ENCODE measurements around the gene PLPPR1. TPM values are rescaled to one million over a fixed set of nuclear protein-coding genes. Genes with fewer than 3 reads are reported as not detected.
A peak's percentile ranks its signal among the peaks of the same experiment; 100 is the strongest.
"Not testable (repeated sequence)": the region's sequence is repeated elsewhere in the genome, so short reads cannot be mapped to it uniquely, and the experiment has no call there.

Gene PLPPR1
- total RNA-seq, 2 experiments from 2014 or later, result not detected

- Mint-ChIP-seq H3K9me3 (ENCODE audit: low read depth) (no peaks in the 10 kb centered on the region), H3K27ac (no peak overlapping the region)
- CTCF ChIA-PET, result no interaction called here
Measured at GRCh38 chr9:101269591-101270283, 241.2 kb downstream of the PLPPR1 start.

GRCh38 chr9:101270302-101270701, 241.8 kb downstream of the PLPPR1 start:
- no peak overlapping the region for H3K4me3 Mint-ChIP-seq
- no peaks in the 10 kb centered on the region for H3K9me3 Mint-ChIP-seq (ENCODE audit: low read depth)
- no peaks in the 10 kb centered on the region for H3K27me3 Mint-ChIP-seq
- no peaks in the 10 kb centered on the region for H3K4me1 Mint-ChIP-seq
- CTCF ChIA-PET, result no interaction called here
- no peaks in the 10 kb centered on the region for H3K36me3 Mint-ChIP-seq
- no peak overlapping the region for H3K27ac Mint-ChIP-seq
- ATAC-seq (no peak), DNase-seq (no peak)

More at GRCh38 chr9:101269591-101270283, 241.2 kb downstream of the PLPPR1 start:
- no peak for ATAC-seq
- Mint-ChIP-seq H3K4me3 (no peak overlapping the region), H3K36me3 (no peaks in the 10 kb centered on the region), H3K4me1 (no peaks in the 10 kb centered on the region), H3K27me3 (no peaks in the 10 kb centered on the region)
- no peak for DNase-seq

GRCh38 chr9:101271102-101271501, 242.6 kb downstream of the PLPPR1 start:
- H3K4me1 Mint-ChIP-seq, result no peaks in the 10 kb centered on the region
- DNase-seq (no peak), ATAC-seq (no peak)
- no peak overlapping the region for H3K27ac Mint-ChIP-seq
- H3K4me3 Mint-ChIP-seq, result no peak overlapping the region
- no peaks in the 10 kb centered on the region for H3K27me3 Mint-ChIP-seq
- H3K9me3 Mint-ChIP-seq (ENCODE audit: low read depth), result no peaks in the 10 kb centered on the region
- CTCF ChIA-PET, result no interaction called here
- H3K36me3 Mint-ChIP-seq, result no peaks in the 10 kb centered on the region

- CTCF ChIA-PET, result no interaction called here
- H3K27ac Mint-ChIP-seq, result no peak overlapping the region
- no peaks in the 10 kb centered on the region for H3K4me1 Mint-ChIP-seq
- H3K9me3 Mint-ChIP-seq (ENCODE audit: low read depth), result no peaks in the 10 kb centered on the region
- DNase-seq (no peak), ATAC-seq (no peak)
- no peaks in the 10 kb centered on the region for H3K36me3 Mint-ChIP-seq
- H3K4me3 Mint-ChIP-seq, result no peak overlapping the region
- H3K27me3 Mint-ChIP-seq, result no peaks in the 10 kb centered on the region
Measured at GRCh38 chr9:101274971-101275768, 246.6 kb downstream of the PLPPR1 start.

GRCh38 chr9:101275769-101276250, 247.3 kb downstream of the PLPPR1 start:
- ATAC-seq (no peak), DNase-seq (no peak)
- no peak overlapping the region for H3K4me3 Mint-ChIP-seq
- H3K36me3 Mint-ChIP-seq, result no peaks in the 10 kb centered on the region
- H3K9me3 Mint-ChIP-seq (ENCODE audit: low read depth), result no peaks in the 10 kb centered on the region
- H3K4me1 Mint-ChIP-seq, result no peaks in the 10 kb centered on the region
- H3K27me3 Mint-ChIP-seq, result no peaks in the 10 kb centered on the region
- CTCF ChIA-PET, result no interaction called here
- H3K27ac Mint-ChIP-seq, result no peak overlapping the region

GRCh38 chr9:101291043-101291442, 262.5 kb downstream of the PLPPR1 start:
- ATAC-seq; CTCF ChIA-PET; H3K36me3 Mint-ChIP-seq; DNase-seq; H3K4me3 Mint-ChIP-seq; H3K9me3 Mint-ChIP-seq (ENCODE audit: low read depth); H3K4me1 Mint-ChIP-seq; H3K27ac Mint-ChIP-seq; H3K27me3 Mint-ChIP-seq: not testable (repeated sequence)

GRCh38 chr9:101299901-101300300, 271.4 kb downstream of the PLPPR1 start:
- DNase-seq (no peak), ATAC-seq (no peak)
- Mint-ChIP-seq H3K4me3 (no peak overlapping the region), H3K36me3 (no peaks in the 10 kb centered on the region), H3K27me3 (peaks cover 2% of the 10 kb centered on the region), H3K27ac (no peak overlapping the region), H3K9me3 (ENCODE audit: low read depth) (no peaks in the 10 kb centered on the region), H3K4me1 (no peaks in the 10 kb centered on the region)
- CTCF ChIA-PET, result no interaction called here

GRCh38 chr9:101307051-101307450, 278.5 kb downstream of the PLPPR1 start:
- peaks cover 9% of the 10 kb centered on the region for H3K27me3 Mint-ChIP-seq
- no peak for ATAC-seq
- no peaks in the 10 kb centered on the region for H3K9me3 Mint-ChIP-seq (ENCODE audit: low read depth)
- no peaks in the 10 kb centered on the region for H3K36me3 Mint-ChIP-seq
- no peaks in the 10 kb centered on the region for H3K4me1 Mint-ChIP-seq
- H3K4me3 Mint-ChIP-seq, result no peak overlapping the region
- CTCF ChIA-PET, result interaction anchor here (1.5 kb wide), 1 partner anchor 705 kb away, joined by 3 read pairs; no protein-coding TSS in a partner anchor
- no peak overlapping the region for H3K27ac Mint-ChIP-seq
- DNase-seq, result no peak

GRCh38 chr9:101307524-101308213, 279.1 kb downstream of the PLPPR1 start:
- CTCF ChIA-PET, result interaction anchor here (1.5 kb wide), 1 partner anchor 706 kb away, joined by 3 read pairs; no protein-coding TSS in a partner anchor
- DNase-seq (no peak), ATAC-seq (no peak)
- Mint-ChIP-seq H3K4me1 (no peaks in the 10 kb centered on the region), H3K27ac (no peak overlapping the region), H3K9me3 (ENCODE audit: low read depth) (no peaks in the 10 kb centered on the region), H3K36me3 (no peaks in the 10 kb centered on the region), H3K27me3 (peaks cover 7% of the 10 kb centered on the region), H3K4me3 (no peak overlapping the region)

GRCh38 chr9:101309139-101309538, 280.6 kb downstream of the PLPPR1 start:
- Mint-ChIP-seq H3K9me3 (ENCODE audit: low read depth) (no peaks in the 10 kb centered on the region), H3K36me3 (no peaks in the 10 kb centered on the region), H3K4me3 (no peak overlapping the region), H3K4me1 (no peaks in the 10 kb centered on the region), H3K27me3 (peaks cover 7% of the 10 kb centered on the region), H3K27ac (no peak overlapping the region)
- ATAC-seq, result no peak
- CTCF ChIA-PET, result interaction anchor here (1.1 kb wide), 1 partner anchor 708 kb away, joined by 3 read pairs; no protein-coding TSS in a partner anchor
- no peak for DNase-seq

GRCh38 chr9:101311191-101311590, 282.7 kb downstream of the PLPPR1 start:
- CTCF ChIA-PET, result interaction anchor here (0.9 to 2.0 kb wide), 14 partner anchors 9 to 712 kb away, joined by 3 to 26 read pairs (median 4); no protein-coding TSS in a partner anchor
- ATAC-seq, result no peak
- H3K27me3 Mint-ChIP-seq, result peaks cover 7% of the 10 kb centered on the region
- no peak for DNase-seq
- H3K4me1 Mint-ChIP-seq, result no peaks in the 10 kb centered on the region
- no peaks in the 10 kb centered on the region for H3K36me3 Mint-ChIP-seq
- no peak overlapping the region for H3K4me3 Mint-ChIP-seq
- H3K27ac Mint-ChIP-seq, result no peak overlapping the region
- H3K9me3 Mint-ChIP-seq (ENCODE audit: low read depth), result no peaks in the 10 kb centered on the region

GRCh38 chr9:101311758-101312420, 283.4 kb downstream of the PLPPR1 start:
- no peak for DNase-seq
- ATAC-seq, result peak; percentile 64
- Mint-ChIP-seq H3K27ac (no peak overlapping the region), H3K27me3 (peaks cover 14% of the 10 kb centered on the region), H3K4me1 (no peaks in the 10 kb centered on the region), H3K9me3 (ENCODE audit: low read depth) (no peaks in the 10 kb centered on the region), H3K36me3 (no peaks in the 10 kb centered on the region), H3K4me3 (no peak overlapping the region)
- CTCF ChIA-PET, result interaction anchor here (0.7 to 2.0 kb wide), 15 partner anchors 10 to 713 kb away, joined by 3 to 26 read pairs (median 4); no protein-coding TSS in a partner anchor

- DNase-seq (no peak), ATAC-seq (no peak)
- Mint-ChIP-seq H3K36me3 (no peaks in the 10 kb centered on the region), H3K9me3 (ENCODE audit: low read depth) (no peaks in the 10 kb centered on the region), H3K4me1 (no peaks in the 10 kb centered on the region), H3K4me3 (no peak overlapping the region), H3K27me3 (peaks cover 15% of the 10 kb centered on the region), H3K27ac (no peak overlapping the region)
- CTCF ChIA-PET, result interaction anchor here (1.3 to 1.5 kb wide), 2 partner anchors 11 to 615 kb away, joined by 3 to 8 read pairs; no protein-coding TSS in a partner anchor
Measured at GRCh38 chr9:101312661-101313060, 284.1 kb downstream of the PLPPR1 start.
